Measurements from ENCODE around the gene CDK4.

Gene CDK4

GRCh38 chr12:57736741-57737466 lies 15.2 kb downstream of the CDK4 start:
- no peak for DNase-seq

- no peak for DNase-seq
These were observed 16.0 kb downstream of the CDK4 start for GRCh38 chr12:57735952-57736740.

- DNase-seq = no peak
These were observed 16.8 kb downstream of the CDK4 start for GRCh38 chr12:57735198-57735855.

- DNase-seq = no peak
These were observed 17.5 kb downstream of the CDK4 start for GRCh38 chr12:57734591-57734990.

GRCh38 chr12:57733928-57734327 lies 18.2 kb downstream of the CDK4 start:
- no peak for DNase-seq

GRCh38 chr12:57732726-57733593 lies 19.1 kb downstream of the CDK4 start:
- DNase-seq = no peak

- DNase-seq = no peak
These were observed 19.8 kb downstream of the CDK4 start for GRCh38 chr12:57732270-57732669.

- DNase-seq = no peak
These were observed 20.6 kb downstream of the CDK4 start for GRCh38 chr12:57731411-57732080.

- no peak for DNase-seq
These were observed 21.6 kb downstream of the CDK4 start for GRCh38 chr12:57730336-57731067.

GRCh38 chr12:57729321-57729844 lies 22.7 kb downstream of the CDK4 start:
- DNase-seq = no peak

GRCh38 chr12:57727758-57728395 lies 24.2 kb downstream of the CDK4 start:
- DNase-seq = no peak

GRCh38 chr12:57726884-57727757 lies 25.0 kb downstream of the CDK4 start:
- DNase-seq = no peak

- peak; percentile 30 for DNase-seq
These were observed 25.8 kb downstream of the CDK4 start for GRCh38 chr12:57726151-57726883.

GRCh38 chr12:57725851-57726150 lies 26.3 kb downstream of the CDK4 start:
- no peak for DNase-seq

GRCh38 chr12:57724936-57725740 lies 27.0 kb downstream of the CDK4 start:
- no peak for DNase-seq

GRCh38 chr12:57724003-57724935 lies 27.8 kb downstream of the CDK4 start:
- DNase-seq = no peak

GRCh38 chr12:57723630-57723962 lies 28.5 kb downstream of the CDK4 start:
- no peak for DNase-seq

Data from suppressor macrophage treated with lipopolysaccharide for 4 hours (primary cell).